HepG2 (cell line): ENCODE data around the gene KIF20A. TPM values are rescaled to one million over a fixed set of nuclear protein-coding genes. Genes with fewer than 3 reads are reported as not detected.

Experiments used
- ATF2 ChIP-seq: sonication (generic); formaldehyde crosslinking; IDR thresholded peaks from 2 replicates; pipeline ENCODE4 v1.4.0; 2020; ENCODE audit warnings: missing genetic modification reagents
- ATF4 ChIP-seq, 2 experiments: fragments of 450-650 bp in 1 of 2; sonication (generic) in 1 of 2; formaldehyde crosslinking; IDR thresholded peaks; 2 replicates each; pipeline versions ENCODE4 v1.5.0 to v1.8.0; 2020 to 2022; ENCODE audit warnings: mild to moderate bottlenecking in 1 of 2, missing genetic modification reagents in 1 of 2
- ESRRA ChIP-seq: sonication (generic); formaldehyde crosslinking; IDR thresholded peaks from 2 replicates; pipeline ENCODE4 v1.5.1; 2020; ENCODE audit warnings: mild to moderate bottlenecking, low read depth, missing genetic modification reagents
- HINFP ChIP-seq: sonication (generic); formaldehyde crosslinking; IDR thresholded peaks from 2 replicates; pipeline ENCODE4 v1.4.0; 2020; ENCODE audit warnings: low read depth, mild to moderate bottlenecking, missing genetic modification reagents
- KDM1A ChIP-seq: IDR thresholded peaks from 2 replicates; pipeline ENCODE4 v1.6.1; 2016; ENCODE audit warnings: missing compliant biosample characterization
- KDM5A ChIP-seq: fragments of 200-600 bp; sonication (generic); IDR thresholded peaks from 2 replicates; pipeline ENCODE4 v1.7.0; 2018; ENCODE audit warnings: antibody characterized with exemption, mild to moderate bottlenecking, low read length, borderline replicate concordance
- MED1 ChIP-seq: sonication (generic); formaldehyde crosslinking; IDR thresholded peaks from 2 replicates; pipeline ENCODE4 v1.4.0; 2020; ENCODE audit warnings: missing genetic modification reagents
- PTBP1 ChIP-seq: fragments of 200-400 bp; formaldehyde crosslinking; IDR thresholded peaks from 2 replicates; pipeline ENCODE4 v1.6.1; 2018; ENCODE audit warnings: low read length, low read depth; ENCODE audit not compliant: poor library complexity, severe bottlenecking
- REXO4 ChIP-seq: sonication (generic); formaldehyde crosslinking; IDR thresholded peaks from 2 replicates; pipeline ENCODE4 v1.8.0; 2022; ENCODE audit warnings: missing genetic modification reagents, mild to moderate bottlenecking, borderline replicate concordance
- SSRP1 ChIP-seq: IDR thresholded peaks from 2 replicates; pipeline ENCODE4 v1.6.1; 2016; ENCODE audit warnings: control low read depth
- U2AF1 ChIP-seq: fragments of 200-400 bp; formaldehyde crosslinking; optimal IDR thresholded peaks from 2 replicates; pipeline ENCODE3; 2017; ENCODE audit warnings: mild to moderate bottlenecking, low read depth, low read length
- ZNF12 ChIP-seq: sonication (generic); formaldehyde crosslinking; IDR thresholded peaks from 2 replicates; pipeline ENCODE4 v1.5.0; 2020; ENCODE audit warnings: missing genetic modification reagents
- ZNF160 ChIP-seq: sonication (generic); formaldehyde crosslinking; IDR thresholded peaks from 2 replicates; pipeline ENCODE4 v1.8.0; 2022; ENCODE audit warnings: mild to moderate bottlenecking, inconsistent platforms, missing genetic modification reagents
- ZNF280B ChIP-seq: sonication (generic); formaldehyde crosslinking; IDR thresholded peaks from 2 replicates; pipeline ENCODE4 v1.5.0; 2020; ENCODE audit warnings: missing genetic modification reagents, mild to moderate bottlenecking, borderline replicate concordance
- ZNF564 ChIP-seq: sonication (generic); formaldehyde crosslinking; IDR thresholded peaks from 2 replicates; pipeline ENCODE4 v1.8.1; 2023; ENCODE audit warnings: mild to moderate bottlenecking, missing genetic modification reagents
- ZNF772 ChIP-seq: sonication (generic); formaldehyde crosslinking; IDR thresholded peaks from 2 replicates; pipeline ENCODE4 v1.5.0; 2020; ENCODE audit warnings: mild to moderate bottlenecking, missing genetic modification reagents
- ZNF782 ChIP-seq: sonication (generic); formaldehyde crosslinking; IDR thresholded peaks from 2 replicates; pipeline ENCODE4 v1.4.0; 2020; ENCODE audit warnings: missing genetic modification reagents, mild to moderate bottlenecking, borderline replicate concordance
- ZNF83 ChIP-seq: sonication (generic); formaldehyde crosslinking; IDR thresholded peaks from 2 replicates; pipeline ENCODE4 v1.4.0; 2020; ENCODE audit warnings: missing genetic modification reagents, mild to moderate bottlenecking, borderline replicate concordance
- ZSCAN5A ChIP-seq: sonication (generic); formaldehyde crosslinking; IDR thresholded peaks from 2 replicates; pipeline ENCODE4 v1.8.0; 2022; ENCODE audit warnings: mild to moderate bottlenecking, missing genetic modification reagents, borderline replicate concordance
- polyA plus RNA-seq, 8 experiments: library from polyadenylated mRNA; depleted of rRNA in 3 of 8; stranded (reverse) in 7 of 8; unstranded in 1 of 8; fragments of >200 nt; fragmentation: Illumina TruSeq in 4 of 8; extraction: Trizol in 4 of 8; gene quantifications; 2 replicates each; pipeline versions ENCODE4 v1.2.1 to v1.2.3, GENCODE V29; 2011 to 2016; ENCODE audit warnings: low read depth in 4 of 8, missing spikeins in 1 of 8, mixed read lengths in 1 of 8; ENCODE audit not compliant: insufficient read depth in 1 of 8
- total RNA-seq, 5 experiments: library from RNA; depleted of rRNA; stranded (reverse); fragments of >200 nt; fragmentation: Illumina TruSeq; extraction: Trizol; gene quantifications; 2 replicates each; pipeline ENCODE4 v1.2.3, GENCODE V29; 2016; ENCODE audit warnings: low read depth in 1 of 5

The KIF20A gene
- total and polyA plus RNA-seq, 2 of the 13 experiments (the other 11 are each of a cell fraction or from before 2014, with no cell fraction given) = 17.1 to 66.8 TPM

GRCh38 chr5:138213161-138214029 lies 34.5 kb downstream of the KIF20A start, which contains the start of gene CDC23 (continued):
- TF ChIP-seq ZSCAN5A (no peak), ATF2 (no peak), ZNF772 (peak; percentile 71; the same call in 1 of the 2 replicates), U2AF1 (no peak), ZNF160 (CRISPR knock-in tag) (no peak), ZNF782 (CRISPR knock-in tag) (no peak), SSRP1 (CRISPR knock-in tag) (no peak), KDM1A (no peak), ZNF280B (CRISPR knock-in tag) (peak; percentile 72; the same call in 1 of the 2 replicates), HINFP (CRISPR knock-in tag) (no peak), KDM5A (peak; percentile 98), ESRRA (CRISPR knock-in tag) (no peak), ZNF83 (CRISPR knock-in tag) (no peak), MED1 (CRISPR knock-in tag) (0 out of 2 replicates have a peak, but pooled peaks have one; percentile 21), ATF4 (CRISPR knock-in tag; IDR thresholded peaks at IDR 0.05) (0 out of 4 replicates have a peak, but pooled peaks of 1 of the 2 experiments have one; percentile 54), REXO4 (no peak), ZNF564 (no peak), PTBP1 (no peak), ZNF12 (CRISPR knock-in tag) (no peak)
